Immature natural killer cell (primary cell): ENCODE measurements around the gene FAM209A. TPM values are rescaled to one million over a fixed set of nuclear protein-coding genes. Genes with fewer than 3 reads are reported as not detected.
"Not testable (repeated sequence)": the region's sequence is repeated elsewhere in the genome, so short reads cannot be mapped to it uniquely, and the experiment has no call there.

Experiments used
- DNase-seq, 3 donors: peaks; one replicate each; pipeline ENCODE4 v3.0.0; 2022; ENCODE audit warnings: mixed read lengths in 1 of 3
- H3K27ac Mint-ChIP-seq, 6 donors: one replicate each; pipeline ENCODE4 v1.8.0; 2020; ENCODE audit warnings: mixed read lengths in 6 of 6, mild to moderate bottlenecking in 5 of 6, inconsistent platforms in 4 of 6, moderate library complexity in 3 of 6
- H3K27me3 Mint-ChIP-seq, 3 donors: one replicate each; pipeline ENCODE4 v1.8.0; 2020 to 2021; ENCODE audit warnings: low read depth in 3 of 3, mild to moderate bottlenecking in 3 of 3, mixed read lengths in 3 of 3, moderate library complexity in 3 of 3, inconsistent platforms in 1 of 3
- H3K36me3 Mint-ChIP-seq, 3 donors: one replicate each; pipeline ENCODE4 v1.8.0; 2020; ENCODE audit warnings: mixed read lengths in 3 of 3, inconsistent platforms in 2 of 3, mild to moderate bottlenecking in 2 of 3
- H3K4me1 Mint-ChIP-seq, 2 donors: one replicate each; pipeline ENCODE4 v1.8.0; 2020; ENCODE audit warnings: inconsistent platforms in 2 of 2, mild to moderate bottlenecking in 2 of 2, mixed read lengths in 2 of 2, moderate library complexity in 1 of 2
- H3K4me3 Mint-ChIP-seq, 5 donors: one replicate each; pipeline ENCODE4 v1.8.0; 2020; ENCODE audit warnings: mild to moderate bottlenecking in 5 of 5, mixed read lengths in 5 of 5, inconsistent platforms in 3 of 5, moderate library complexity in 3 of 5
- H3K9me3 Mint-ChIP-seq, 6 donors: one replicate each; pipeline ENCODE4 v1.8.0; 2020; ENCODE audit warnings: mild to moderate bottlenecking in 6 of 6, mixed read lengths in 6 of 6, inconsistent platforms in 4 of 6, moderate library complexity in 3 of 6
- polyA plus RNA-seq, 3 donors: library from polyadenylated mRNA; unstranded; fragments of 300-500 nt; fragmentation: Illumina TruSeq; gene quantifications; one replicate each; pipeline ENCODE4 v1.2.3, GENCODE V29; 2021

Gene FAM209A
- polyA plus RNA-seq, 3 donors from 2014 or later: 0.39 to 0.57 TPM; not detected in 1

GRCh38 chr20:56518126-56518525, 6.4 kb upstream of the FAM209A start:
- H3K9me3 Mint-ChIP-seq: peaks cover 9 to 28% (median 23%) of the 10 kb centered on the region in 6 donors
- H3K4me3 Mint-ChIP-seq: no peak overlapping the region
- H3K4me1 Mint-ChIP-seq: no peaks in the 10 kb centered on the region
- peaks cover 46 to 73% (median 59%) of the 10 kb centered on the region in 3 donors for H3K36me3 Mint-ChIP-seq
- DNase-seq: no peak
- H3K27me3 Mint-ChIP-seq: no peaks in the 10 kb centered on the region
- H3K27ac Mint-ChIP-seq: no peak overlapping the region

GRCh38 chr20:56518721-56519398, 5.7 kb upstream of the FAM209A start:
- Mint-ChIP-seq H3K4me3 (no peak overlapping the region), H3K27me3 (no peaks in the 10 kb centered on the region), H3K4me1 (no peaks in the 10 kb centered on the region), H3K9me3 (peaks cover 12 to 31% (median 24%) of the 10 kb centered on the region in 6 donors), H3K27ac (no peak overlapping the region), H3K36me3 (peaks cover 46 to 73% (median 62%) of the 10 kb centered on the region in 3 donors)
- DNase-seq: no peak

- H3K27me3 Mint-ChIP-seq: no peaks in the 10 kb centered on the region
- no peak for DNase-seq
- H3K4me1 Mint-ChIP-seq: no peaks in the 10 kb centered on the region
- no peak overlapping the region for H3K27ac Mint-ChIP-seq
- peaks cover 15 to 31% (median 24%) of the 10 kb centered on the region in 6 donors for H3K9me3 Mint-ChIP-seq
- H3K4me3 Mint-ChIP-seq: no peak overlapping the region
- peaks cover 46 to 69% (median 65%) of the 10 kb centered on the region in 3 donors for H3K36me3 Mint-ChIP-seq
Measured at GRCh38 chr20:56519551-56519950, 5.0 kb upstream of the FAM209A start.

GRCh38 chr20:56520180-56520579, 4.4 kb upstream of the FAM209A start:
- H3K9me3 Mint-ChIP-seq: peaks cover 16 to 31% (median 24%) of the 10 kb centered on the region in 6 donors
- H3K4me3 Mint-ChIP-seq: no peak overlapping the region

GRCh38 chr20:56520746-56521354, 3.7 kb upstream of the FAM209A start:
- Mint-ChIP-seq H3K9me3 (peaks cover 16 to 31% (median 24%) of the 10 kb centered on the region in 6 donors), H3K36me3 (peaks cover 42 to 64% (median 62%) of the 10 kb centered on the region in 3 donors)
- not testable (repeated sequence) for H3K4me3 Mint-ChIP-seq, H3K4me1 Mint-ChIP-seq, H3K27ac Mint-ChIP-seq, DNase-seq, H3K27me3 Mint-ChIP-seq

More at GRCh38 chr20:56520180-56520579, 4.4 kb upstream of the FAM209A start:
- H3K27me3 Mint-ChIP-seq: no peaks in the 10 kb centered on the region
- no peak for DNase-seq
- H3K27ac Mint-ChIP-seq: no peak overlapping the region
- peaks cover 46 to 69% (median 66%) of the 10 kb centered on the region in 3 donors for H3K36me3 Mint-ChIP-seq
- no peaks in the 10 kb centered on the region for H3K4me1 Mint-ChIP-seq

GRCh38 chr20:56522311-56522710, 2.2 kb upstream of the FAM209A start:
- Mint-ChIP-seq H3K4me3 (no peak overlapping the region), H3K4me1 (no peaks in the 10 kb centered on the region), H3K9me3 (peaks cover 16 to 31% (median 24%) of the 10 kb centered on the region in 6 donors)

GRCh38 chr20:56527521-56527920, 3.0 kb downstream of the FAM209A start:
- Mint-ChIP-seq H3K27me3 (peaks cover 0 to 2% (median 0%) of the 10 kb centered on the region in 3 donors), H3K4me3 (no peak overlapping the region), H3K27ac (no peak overlapping the region), H3K36me3 (peaks cover 0 to 8% (median 8%) of the 10 kb centered on the region in 3 donors), H3K9me3 (peaks cover 0 to 7% (median 2%) of the 10 kb centered on the region in 6 donors), H3K4me1 (no peaks in the 10 kb centered on the region)
- DNase-seq: no peak

More at GRCh38 chr20:56522311-56522710, 2.2 kb upstream of the FAM209A start:
- no peak for DNase-seq
- no peaks in the 10 kb centered on the region for H3K27me3 Mint-ChIP-seq
- H3K27ac Mint-ChIP-seq: no peak overlapping the region
- H3K36me3 Mint-ChIP-seq: peaks cover 35 to 55% (median 54%) of the 10 kb centered on the region in 3 donors

GRCh38 chr20:56532946-56533345, 8.4 kb downstream of the FAM209A start, which contains the start of gene FAM209B:
Gene FAM209B (plus strand): TSS chr20:56533246. CDS start chr20:56533342, 96 bp downstream.
- not testable (repeated sequence) for H3K27me3 Mint-ChIP-seq, H3K27ac Mint-ChIP-seq, DNase-seq, H3K4me3 Mint-ChIP-seq, H3K9me3 Mint-ChIP-seq, H3K4me1 Mint-ChIP-seq
- H3K36me3 Mint-ChIP-seq: peaks cover 0 to 13% (median 6%) of the 10 kb centered on the region in 3 donors

GRCh38 chr20:56537997-56538396, 13.5 kb downstream of the FAM209A start:
- Mint-ChIP-seq H3K27me3 (peaks cover 0 to 2% (median 0%) of the 10 kb centered on the region in 3 donors), H3K9me3 (no peaks in the 10 kb centered on the region), H3K4me1 (peaks cover 0 to 4% of the 10 kb centered on the region in 2 donors), H3K27ac (no peak overlapping the region), H3K36me3 (peaks cover 0 to 9% (median 8%) of the 10 kb centered on the region in 3 donors), H3K4me3 (no peak overlapping the region)
- DNase-seq: no peak

GRCh38 chr20:56540415-56540814, 15.9 kb downstream of the FAM209A start:
- peaks cover 0 to 4% (median 4%) of the 10 kb centered on the region in 3 donors for H3K36me3 Mint-ChIP-seq
- peaks cover 0 to 2% (median 0%) of the 10 kb centered on the region in 3 donors for H3K27me3 Mint-ChIP-seq
- no peak for DNase-seq
- H3K9me3 Mint-ChIP-seq: no peaks in the 10 kb centered on the region
- H3K4me3 Mint-ChIP-seq: no peak overlapping the region
- H3K27ac Mint-ChIP-seq: no peak overlapping the region
- H3K4me1 Mint-ChIP-seq: peaks cover 0 to 3% of the 10 kb centered on the region in 2 donors

- H3K27me3 Mint-ChIP-seq: peaks cover 0 to 4% (median 2%) of the 10 kb centered on the region in 3 donors
- H3K27ac Mint-ChIP-seq: no peak overlapping the region
- no peak overlapping the region for H3K4me3 Mint-ChIP-seq
- no peaks in the 10 kb centered on the region for H3K4me1 Mint-ChIP-seq
- DNase-seq: no peak
- no peaks in the 10 kb centered on the region for H3K9me3 Mint-ChIP-seq
- H3K36me3 Mint-ChIP-seq: peaks cover 0 to 4% (median 0%) of the 10 kb centered on the region in 3 donors
Measured at GRCh38 chr20:56542489-56543030, 18.0 kb downstream of the FAM209A start.

- no peak for DNase-seq
- Mint-ChIP-seq H3K36me3 (no peaks in the 10 kb centered on the region), H3K27me3 (peaks cover 2 to 8% (median 4%) of the 10 kb centered on the region in 3 donors), H3K9me3 (no peaks in the 10 kb centered on the region), H3K4me1 (no peaks in the 10 kb centered on the region), H3K27ac (no peak overlapping the region), H3K4me3 (no peak overlapping the region)
Measured at GRCh38 chr20:56551571-56551970, 27.0 kb downstream of the FAM209A start.

GRCh38 chr20:56552911-56553629, 28.5 kb downstream of the FAM209A start:
- Mint-ChIP-seq H3K9me3 (no peaks in the 10 kb centered on the region), H3K4me3 (no peak overlapping the region), H3K4me1 (no peaks in the 10 kb centered on the region), H3K27me3 (peaks cover 0 to 4% (median 2%) of the 10 kb centered on the region in 3 donors), H3K36me3 (no peaks in the 10 kb centered on the region), H3K27ac (no peak overlapping the region)
- DNase-seq: no peak
